ENCODE data around the gene STMND1. TPM values are rescaled to one million over a fixed set of nuclear protein-coding genes. Genes with fewer than 3 reads are reported as not detected.

Gene STMND1
- total RNA-seq, 4 donors from 2014 or later, result not detected

- H3K9me3 ChIP-seq, result no peaks in the 10 kb centered on the region
Observed at GRCh38 chr6:17159240-17159639, 57.4 kb downstream of the STMND1 start.

GRCh38 chr6:17161076-17161475 lies 59.2 kb downstream of the STMND1 start:
- Histone ChIP-seq H3K4me1 (no peaks in the 10 kb centered on the region), H3K36me3 (no peaks in the 10 kb centered on the region), H3K27ac (no peak overlapping the region), H3K27me3 (peaks cover 0 to 4% (median 0%) of the 10 kb centered on the region in 4 donors), H3K9me3 (no peaks in the 10 kb centered on the region), H3K4me3 (no peak overlapping the region)
- DNase-seq, result no peak
- intact Hi-C loops (cut with DNase I), result loop anchor here (5.0 kb wide), 1 partner anchor 421 kb away; no protein-coding TSS in a partner anchor
- 68 to 79% methylated on average over 2 of the region's 2 CpGs for WGBS, 2 donors
- TF ChIP-seq POLR2A (IDR thresholded peaks at IDR 0.05), result no peak
- no peak for TF ChIP-seq CTCF (IDR thresholded peaks at IDR 0.05)

More at GRCh38 chr6:17159240-17159639, 57.4 kb downstream of the STMND1 start:
- no peak for TF ChIP-seq POLR2A (IDR thresholded peaks at IDR 0.05)
- no peak for TF ChIP-seq CTCF (IDR thresholded peaks at IDR 0.05)
- H3K36me3 ChIP-seq, result no peaks in the 10 kb centered on the region
- no peaks in the 10 kb centered on the region for H3K4me1 ChIP-seq
- H3K27ac ChIP-seq, result no peak overlapping the region
- peaks cover 0 to 4% (median 0%) of the 10 kb centered on the region in 4 donors for H3K27me3 ChIP-seq
- intact Hi-C loops (cut with DNase I), result no loop called here
- DNase-seq, result no peak
- 41 to 42% methylated on average over 5 of the region's 5 CpGs for WGBS, 2 donors
- H3K4me3 ChIP-seq, result no peak overlapping the region

GRCh38 chr6:17165383-17165782 lies 63.5 kb downstream of the STMND1 start:
- H3K27ac ChIP-seq, result no peak overlapping the region
- WGBS, 2 donors, result 60 to 71% methylated on average over 5 of the region's 5 CpGs
- H3K4me3 ChIP-seq, result no peak overlapping the region
- no peaks in the 10 kb centered on the region for H3K4me1 ChIP-seq
- H3K9me3 ChIP-seq, result no peaks in the 10 kb centered on the region
- TF ChIP-seq POLR2A (IDR thresholded peaks at IDR 0.05), result no peak
- TF ChIP-seq CTCF (IDR thresholded peaks at IDR 0.05), result no peak
- intact Hi-C loops (cut with DNase I), result no loop called here
- H3K36me3 ChIP-seq, result no peaks in the 10 kb centered on the region
- DNase-seq, result no peak
- H3K27me3 ChIP-seq, result no peaks in the 10 kb centered on the region

- DNase-seq, result no peak
- Histone ChIP-seq H3K4me3 (no peak overlapping the region), H3K4me1 (no peaks in the 10 kb centered on the region), H3K9me3 (no peaks in the 10 kb centered on the region), H3K27me3 (no peaks in the 10 kb centered on the region), H3K36me3 (no peaks in the 10 kb centered on the region), H3K27ac (no peak overlapping the region)
- intact Hi-C loops (cut with DNase I), result no loop called here
- TF ChIP-seq CTCF (IDR thresholded peaks at IDR 0.05), result peak in 5 of 6 experiments; percentile 20 to 48 (median 30)
- TF ChIP-seq POLR2A (IDR thresholded peaks at IDR 0.05), result no peak
- WGBS, 2 donors, result 49 to 59% methylated on average over 9 of the region's 9 CpGs
Observed at GRCh38 chr6:17167327-17167979, 65.6 kb downstream of the STMND1 start.

GRCh38 chr6:17169291-17169690 lies 67.4 kb downstream of the STMND1 start:
- Histone ChIP-seq H3K27ac (peak overlapping the region in 2 of 4 donors; percentile 6 to 55), H3K4me3 (no peak overlapping the region), H3K9me3 (no peaks in the 10 kb centered on the region), H3K36me3 (no peaks in the 10 kb centered on the region), H3K27me3 (no peaks in the 10 kb centered on the region), H3K4me1 (no peaks in the 10 kb centered on the region)
- intact Hi-C loops (cut with DNase I), result no loop called here
- WGBS, 2 donors, result 70 to 79% methylated on average over 6 of the region's 6 CpGs
- TF ChIP-seq POLR2A (IDR thresholded peaks at IDR 0.05) (no peak), CTCF (IDR thresholded peaks at IDR 0.05) (no peak)
- no peak for DNase-seq
